NCI-H128 (cell line): Measurements from ENCODE around the gene SORCS2.

Source experiments
- DNase-seq: peaks from one replicate; lab custom pipeline; 2025; ENCODE audit not compliant: unreplicated experiment; lab: John Stamatoyannopoulos, UW

SORCS2 gene

DNA sequence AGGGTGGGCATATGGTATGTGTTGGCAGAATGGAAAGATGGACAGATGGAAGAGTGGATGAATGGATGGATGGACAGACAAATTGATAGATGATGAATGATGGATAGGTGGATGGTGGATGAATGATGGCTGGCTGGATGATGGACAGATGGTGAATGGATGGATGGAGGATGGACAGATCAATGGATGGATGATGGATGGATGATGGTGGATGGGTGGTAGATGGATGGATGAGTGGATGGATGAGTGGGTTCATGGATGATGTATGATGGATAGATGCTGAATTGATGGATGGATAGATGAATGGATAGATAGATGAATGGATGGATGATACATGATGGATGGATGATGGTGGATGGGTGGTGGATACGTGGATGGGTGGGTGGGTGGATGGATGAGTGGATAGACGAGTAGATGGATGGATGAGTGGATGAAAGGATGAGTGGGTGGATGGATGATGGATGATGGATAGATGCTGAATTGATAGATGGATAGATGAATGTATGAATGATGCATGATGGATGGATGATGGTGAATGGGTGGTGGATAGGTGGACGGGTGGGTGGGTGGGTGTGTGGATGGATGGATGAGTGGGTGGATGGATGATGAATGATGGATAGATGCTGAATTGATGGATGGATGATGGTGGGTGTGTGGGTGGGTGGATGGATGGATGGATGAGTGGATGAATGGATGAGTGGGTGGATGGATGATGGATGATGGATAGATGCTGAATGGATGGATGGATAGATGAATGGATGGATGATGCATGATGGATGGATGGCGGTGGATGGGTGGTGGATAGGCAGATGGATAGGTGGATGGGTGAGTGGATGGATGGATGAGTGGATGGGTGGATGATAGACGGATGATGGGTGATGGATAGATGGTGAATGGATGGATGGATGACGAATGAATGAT lies 497.7 kb downstream of the SORCS2 start:
- DNase-seq, result no peak

DNA sequence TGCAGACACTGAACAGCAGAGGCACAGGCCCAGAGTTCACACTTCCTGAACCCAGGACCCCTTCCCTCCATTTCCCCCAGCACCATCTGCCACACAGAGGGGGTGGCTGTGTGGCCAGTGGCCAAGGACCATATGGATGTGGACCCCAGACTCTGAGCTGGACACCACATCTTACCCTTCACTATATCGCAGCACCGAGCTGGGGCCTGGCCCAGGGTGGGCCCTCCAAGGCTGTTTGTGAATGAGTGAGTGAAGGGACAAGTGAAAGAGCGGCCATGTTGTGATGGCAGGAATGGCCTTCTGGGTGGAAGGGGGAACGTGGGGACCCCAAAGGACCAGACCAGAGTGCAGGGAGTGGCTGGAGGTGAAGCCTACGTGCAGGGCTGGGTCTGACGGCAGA lies 498.7 kb downstream of the SORCS2 start:
- no peak for DNase-seq

DNA sequence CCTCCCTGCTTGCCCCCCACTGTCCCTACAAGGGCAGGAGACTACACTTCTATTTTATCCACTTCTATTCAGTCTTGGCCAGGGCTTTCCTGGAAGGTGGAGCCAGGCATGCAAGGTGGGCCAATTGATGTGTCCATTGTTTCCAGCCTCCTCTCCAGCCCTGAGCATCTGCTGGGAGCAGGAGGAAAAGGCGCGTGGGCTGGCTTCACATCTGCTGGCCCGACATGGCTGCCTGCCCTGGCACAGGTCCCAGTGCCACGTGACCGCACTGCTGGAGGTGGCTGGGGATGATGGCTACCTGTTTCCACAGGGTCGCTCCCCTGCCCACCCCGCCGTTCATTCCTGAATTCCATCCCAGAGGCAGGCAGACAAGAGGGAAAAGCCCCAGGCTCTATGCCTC lies 499.6 kb downstream of the SORCS2 start:
- DNase-seq, result no peak

DNA sequence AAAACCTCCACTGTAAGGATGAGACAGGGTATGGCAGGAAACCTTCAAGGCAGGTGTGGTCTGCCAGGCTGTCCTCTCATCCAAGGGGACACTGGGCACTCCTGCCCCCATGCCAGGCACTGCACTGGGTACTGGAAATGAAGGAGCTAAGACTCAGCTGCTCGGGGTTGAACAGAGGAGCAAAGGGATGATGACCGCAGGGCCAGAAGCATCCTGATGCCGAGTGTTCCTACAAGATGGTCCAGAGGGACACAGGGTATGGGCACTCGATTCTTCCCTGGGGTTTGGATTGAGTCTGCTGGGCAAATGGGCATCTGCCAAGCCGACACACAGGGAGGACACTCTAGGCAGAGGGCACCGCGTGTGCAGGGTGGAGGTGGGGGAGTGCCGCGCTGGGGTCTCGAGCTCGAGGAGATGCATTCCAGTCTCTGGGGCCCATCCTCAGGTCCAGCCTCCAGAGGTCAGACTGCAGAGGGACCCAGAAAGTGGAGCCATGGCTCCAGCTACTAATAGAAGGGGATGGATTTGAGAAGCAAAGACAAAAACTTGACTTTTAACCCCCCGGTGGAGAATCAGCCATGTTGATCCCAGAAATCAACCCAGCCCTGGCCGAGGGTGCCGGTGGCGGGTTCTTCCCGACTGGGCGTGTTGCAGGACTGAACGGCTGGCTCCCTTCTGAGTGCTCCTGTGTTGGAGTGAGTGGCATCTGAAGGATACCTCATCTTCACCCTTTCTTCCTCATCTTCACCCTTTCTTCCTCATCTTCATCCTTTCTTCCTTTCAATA lies 500.3 kb downstream of the SORCS2 start:
- DNase-seq, result no peak

DNA sequence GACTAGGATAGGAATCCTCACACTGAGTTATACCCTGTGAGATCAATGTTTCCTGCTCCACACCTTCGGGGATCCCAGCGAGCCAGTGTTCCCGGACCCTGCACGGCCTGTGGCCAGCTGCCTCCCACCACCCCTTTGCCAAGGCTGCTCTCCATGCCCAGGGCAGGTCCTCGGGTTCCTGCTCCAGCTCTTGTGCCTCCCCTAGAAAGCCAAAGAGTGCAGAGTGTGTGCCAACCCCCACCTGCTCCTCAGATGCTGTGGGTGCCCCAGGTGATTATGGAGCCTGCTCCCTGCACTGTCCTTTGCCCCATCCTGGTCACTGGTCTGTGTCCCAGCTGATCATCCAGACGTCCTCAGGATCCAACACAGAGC lies 500.9 kb downstream of the SORCS2 start:
- DNase-seq, result no peak

DNA sequence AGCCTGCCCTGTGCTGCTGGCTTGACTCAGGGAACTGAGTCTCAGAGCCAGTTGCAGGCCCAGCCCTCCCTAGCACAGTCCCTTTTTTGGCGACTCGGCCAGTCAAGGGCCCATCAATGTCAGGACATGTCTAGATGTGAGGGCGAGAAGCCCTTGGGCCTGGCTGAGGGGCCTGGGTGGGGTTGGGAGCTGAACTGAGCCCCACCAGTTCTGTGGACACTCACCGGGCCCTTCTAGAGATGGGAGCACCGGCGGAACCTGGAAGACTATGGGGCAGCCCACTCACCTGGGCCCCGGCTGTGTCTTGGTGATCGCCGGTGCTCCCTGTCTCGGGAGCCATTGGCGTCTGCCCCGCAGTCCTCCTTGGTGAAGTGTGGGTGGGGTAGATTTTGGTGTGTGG lies 501.4 kb downstream of the SORCS2 start:
- no peak for DNase-seq

DNA sequence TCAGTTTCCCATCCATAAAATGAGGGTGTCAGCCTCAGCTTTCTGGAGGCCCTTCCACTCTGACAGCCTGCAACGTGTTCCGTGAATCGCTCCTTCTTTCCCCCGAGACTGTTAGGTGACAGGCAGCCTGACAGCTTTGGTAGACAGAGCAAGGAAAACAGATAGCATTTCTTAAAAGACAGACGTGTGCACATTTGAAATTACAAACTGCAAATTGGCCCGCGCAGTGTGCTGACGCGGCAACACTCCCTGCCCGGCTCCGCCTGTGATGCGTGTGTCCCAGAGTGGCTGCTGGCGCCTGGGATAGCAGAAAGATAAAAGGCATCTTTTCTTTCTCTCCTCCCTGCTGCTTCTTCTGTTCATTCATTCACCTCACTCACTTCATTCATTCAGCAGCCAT lies 502.0 kb downstream of the SORCS2 start:
- DNase-seq, result no peak

DNA sequence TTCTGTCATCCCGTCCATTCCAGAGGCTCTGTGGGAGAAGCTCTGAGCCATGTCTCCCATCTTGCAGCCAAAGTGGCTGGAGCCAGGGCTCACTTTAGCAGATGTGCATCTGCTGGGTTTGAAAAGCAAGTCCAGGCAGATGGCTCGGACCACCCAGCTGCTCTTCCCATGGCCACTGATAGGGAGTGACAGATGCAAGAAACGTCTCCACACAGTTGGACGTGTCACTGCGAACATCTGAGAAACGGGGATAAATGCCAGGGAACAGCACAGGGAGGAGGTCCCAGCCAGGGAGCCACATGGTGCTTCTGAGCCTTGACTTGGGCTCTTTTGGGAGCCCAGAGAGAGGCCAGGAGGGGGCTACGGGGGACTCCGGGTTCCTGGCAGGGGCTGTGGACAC lies 505.0 kb downstream of the SORCS2 start:
- no peak for DNase-seq

DNA sequence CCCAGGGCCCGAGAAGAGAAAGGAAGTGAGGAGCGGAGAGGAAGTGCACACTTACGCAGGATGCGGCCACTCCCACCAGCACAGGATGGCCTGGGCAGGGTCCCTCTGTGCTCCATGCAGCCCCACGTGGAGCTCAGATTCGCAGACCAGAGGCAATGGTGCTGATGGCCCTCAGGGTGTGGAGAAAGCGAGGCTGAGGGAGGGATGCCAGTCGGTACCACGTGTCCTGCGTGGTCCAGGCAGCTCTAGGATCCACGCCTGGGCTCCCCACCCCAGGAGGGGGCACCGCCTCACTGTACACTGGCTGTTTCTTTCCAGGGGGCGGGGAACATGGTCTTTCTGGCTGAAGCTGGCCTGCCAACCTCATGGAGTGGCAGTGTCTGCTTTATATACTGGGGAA lies 505.5 kb downstream of the SORCS2 start:
- no peak for DNase-seq

DNA sequence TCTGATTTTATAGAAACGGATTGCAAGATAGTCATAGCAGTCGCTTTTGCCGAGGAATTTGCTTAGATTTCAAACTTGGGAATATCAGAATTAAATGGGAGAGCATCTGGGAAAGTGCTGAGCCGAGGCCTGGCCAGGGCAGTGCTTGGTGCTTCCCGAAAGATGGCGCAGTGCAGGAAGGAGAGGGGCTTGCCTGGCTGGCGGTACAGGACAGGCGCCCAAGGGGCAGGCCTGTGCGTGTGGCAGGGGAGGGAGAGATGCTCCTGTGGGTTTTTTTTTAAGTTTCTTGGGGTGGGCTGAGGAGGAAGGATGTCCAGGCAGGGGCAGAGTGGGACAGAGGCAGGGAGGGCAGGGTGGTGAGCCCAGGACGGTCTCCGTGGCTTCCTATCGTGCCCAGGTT lies 506.2 kb downstream of the SORCS2 start:
- no peak for DNase-seq

DNA sequence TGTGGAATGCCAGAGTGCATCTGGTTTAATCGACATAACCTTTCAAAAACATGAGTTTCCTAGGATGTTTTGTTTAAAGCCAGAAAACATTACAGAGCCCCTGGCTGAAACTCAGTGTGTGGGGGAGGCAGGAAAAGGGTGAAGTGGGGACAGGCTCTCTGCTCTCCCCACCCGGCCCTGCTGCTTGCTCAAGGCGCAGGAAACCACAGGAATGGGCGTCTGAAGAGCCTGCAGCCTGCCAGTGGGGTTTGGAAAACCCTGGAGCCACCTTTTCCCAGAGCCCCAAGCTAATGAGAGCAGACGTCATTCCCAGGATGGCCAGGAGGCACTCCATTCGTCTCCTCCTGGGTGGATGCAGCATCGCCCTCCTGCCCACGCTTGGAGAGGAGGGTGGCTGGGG lies 506.7 kb downstream of the SORCS2 start:
- DNase-seq, result no peak

DNA sequence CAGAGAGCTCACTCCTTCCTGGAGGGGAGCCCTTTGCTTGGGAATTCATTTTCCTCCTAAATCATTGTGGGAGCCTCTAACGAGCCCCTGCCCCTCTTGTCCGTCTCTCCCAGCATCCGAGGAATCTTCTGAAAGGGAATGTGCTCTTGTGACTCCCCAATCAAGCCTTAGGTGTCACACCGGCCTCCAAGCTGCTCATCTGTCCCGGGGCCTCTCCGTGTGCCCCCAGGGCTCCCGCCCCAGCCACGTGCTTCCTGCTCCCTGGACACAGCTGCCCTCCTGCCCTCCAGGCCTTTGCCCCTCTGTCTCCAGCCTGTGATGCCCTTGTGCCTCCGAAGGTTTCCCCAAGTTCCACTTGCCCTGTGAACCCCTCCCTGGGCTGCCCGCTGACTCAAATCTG lies 507.5 kb downstream of the SORCS2 start:
- no peak for DNase-seq

DNA sequence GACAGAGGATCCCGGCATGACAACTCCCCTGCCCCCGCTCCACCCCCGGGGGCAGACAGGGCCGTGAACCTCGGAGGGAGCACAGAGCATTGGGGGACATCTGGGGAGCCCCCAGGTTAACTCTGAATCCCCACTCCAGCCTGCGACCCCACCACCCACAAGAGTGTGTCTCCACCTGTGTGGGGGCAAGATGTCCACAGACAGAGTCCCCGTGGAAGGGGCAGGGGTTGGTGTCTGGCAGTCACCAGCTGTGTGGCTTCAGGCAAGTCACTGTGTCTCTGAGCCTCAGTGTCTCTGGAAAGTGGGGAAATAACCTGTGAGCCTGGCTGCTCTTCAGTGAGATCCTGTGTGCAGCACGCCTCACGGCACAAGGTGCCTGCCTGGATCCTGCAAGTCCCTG lies 508.3 kb downstream of the SORCS2 start:
- DNase-seq, result no peak

DNA sequence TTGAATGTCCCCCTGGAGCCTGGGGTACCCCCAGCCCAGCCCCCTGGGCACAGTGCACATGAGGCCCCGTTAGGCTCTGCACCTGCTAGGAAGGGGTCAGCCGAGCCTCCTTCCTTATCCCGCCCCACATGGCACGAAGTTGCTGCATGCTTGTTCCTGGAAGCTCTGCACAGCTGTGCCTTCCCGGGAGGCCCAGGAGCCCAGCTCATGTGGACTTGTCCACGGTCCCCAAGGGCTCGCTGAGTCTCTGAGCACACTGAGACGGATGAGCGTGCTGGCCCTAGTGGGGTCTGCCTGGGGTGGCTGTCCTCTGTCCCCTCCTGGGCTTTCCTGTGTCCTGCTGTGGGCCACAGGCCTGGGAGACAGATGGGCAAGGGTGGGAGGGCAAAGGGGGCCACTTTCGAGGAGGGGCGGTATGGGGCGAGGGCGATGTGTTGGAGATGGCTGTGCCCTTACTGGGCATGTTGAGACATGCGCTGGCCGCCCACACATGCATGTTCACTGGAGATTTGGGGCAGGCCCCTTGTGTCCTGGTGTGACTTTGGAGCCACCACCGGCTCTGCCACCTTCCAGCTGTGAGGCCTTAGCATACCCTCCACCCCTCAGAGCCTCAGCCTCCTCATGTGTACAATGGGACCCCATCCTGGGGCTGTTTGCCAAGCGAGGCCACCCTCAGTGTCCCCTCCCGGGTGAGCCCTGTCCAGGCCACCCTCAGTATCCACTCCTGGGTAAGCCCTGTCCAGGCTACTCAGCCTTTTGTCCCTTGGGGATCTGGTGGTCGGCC lies 509.7 kb downstream of the SORCS2 start:
- DNase-seq, result no peak

DNA sequence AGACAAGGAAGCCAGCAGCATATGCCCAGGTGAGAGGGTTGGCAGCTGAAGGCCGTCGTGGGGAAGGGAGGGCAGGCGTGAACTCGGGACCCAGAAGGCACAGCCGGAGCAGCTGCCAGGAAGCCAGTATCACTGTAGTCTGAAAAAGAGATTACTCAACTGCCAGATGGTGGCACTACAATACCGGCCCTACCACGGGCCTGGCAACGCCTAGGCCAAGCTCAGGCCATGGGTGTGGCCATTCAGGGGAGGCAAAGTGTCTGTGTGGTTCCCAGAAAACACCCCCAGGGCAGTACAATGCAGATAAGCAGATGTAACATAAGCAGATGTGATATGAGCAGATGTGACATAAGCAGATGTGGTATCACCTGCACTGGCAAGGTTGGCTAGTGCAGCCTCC lies 511.4 kb downstream of the SORCS2 start:
- no peak for DNase-seq

DNA sequence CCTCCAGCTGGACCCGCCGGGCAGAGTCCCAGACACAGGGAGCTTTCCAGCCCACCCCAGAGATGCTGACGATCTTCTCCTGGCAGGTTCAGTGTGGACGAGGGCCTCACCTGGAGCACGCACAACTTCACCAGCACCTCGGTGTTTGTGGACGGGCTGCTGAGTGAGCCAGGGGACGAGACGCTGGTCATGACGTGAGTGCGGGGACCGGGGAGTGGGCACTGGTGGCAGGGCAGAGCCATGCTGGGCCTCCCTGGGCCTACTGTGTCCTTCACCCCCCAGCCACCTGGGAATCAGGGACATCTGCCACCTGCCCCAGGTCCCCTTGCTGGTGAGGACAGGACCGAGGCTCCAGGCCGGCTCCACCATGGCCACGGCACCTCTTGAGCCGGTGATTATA lies 511.8 kb downstream of the SORCS2 start:
- no peak for DNase-seq

DNA sequence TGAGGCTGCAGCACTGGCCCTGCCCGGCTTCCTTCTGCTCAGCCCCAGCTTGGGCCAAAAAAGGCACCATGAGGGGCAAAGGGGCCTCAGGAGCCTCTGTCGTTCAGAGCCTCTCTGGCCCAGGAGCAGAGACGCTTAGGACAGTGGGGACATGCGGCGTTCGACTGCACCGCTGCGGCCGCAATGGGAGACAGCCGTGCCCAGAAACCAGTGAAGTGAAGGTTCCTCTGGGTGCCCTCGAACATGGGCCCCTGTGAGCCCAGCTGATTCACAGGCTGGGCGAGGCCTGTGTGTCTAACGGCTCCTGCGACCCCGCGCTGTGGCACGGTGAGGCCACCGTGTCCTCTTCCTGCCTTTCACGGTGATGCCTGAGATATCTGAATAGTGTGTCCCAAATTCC lies 512.3 kb downstream of the SORCS2 start:
- no peak for DNase-seq

DNA sequence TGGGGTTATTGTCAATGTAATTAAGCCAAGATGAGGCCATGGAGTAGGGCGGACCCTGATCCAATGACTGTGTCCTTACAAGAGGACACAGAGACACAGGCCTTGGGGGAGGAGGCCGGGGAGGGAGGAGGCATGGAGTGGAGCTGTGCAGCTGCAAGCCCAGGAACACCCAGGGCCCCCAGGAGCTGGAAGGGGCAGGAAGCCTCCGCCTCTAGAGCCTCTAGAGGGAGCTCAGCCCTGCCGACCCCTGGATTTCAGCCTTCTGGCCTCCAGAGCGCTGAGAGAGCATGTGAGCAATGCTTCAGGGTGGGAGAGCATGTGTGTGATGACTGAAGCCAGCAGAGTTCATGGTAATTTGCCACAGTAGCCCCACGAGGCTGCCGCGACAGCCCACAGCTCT lies 512.7 kb downstream of the SORCS2 start:
- no peak for DNase-seq

DNA sequence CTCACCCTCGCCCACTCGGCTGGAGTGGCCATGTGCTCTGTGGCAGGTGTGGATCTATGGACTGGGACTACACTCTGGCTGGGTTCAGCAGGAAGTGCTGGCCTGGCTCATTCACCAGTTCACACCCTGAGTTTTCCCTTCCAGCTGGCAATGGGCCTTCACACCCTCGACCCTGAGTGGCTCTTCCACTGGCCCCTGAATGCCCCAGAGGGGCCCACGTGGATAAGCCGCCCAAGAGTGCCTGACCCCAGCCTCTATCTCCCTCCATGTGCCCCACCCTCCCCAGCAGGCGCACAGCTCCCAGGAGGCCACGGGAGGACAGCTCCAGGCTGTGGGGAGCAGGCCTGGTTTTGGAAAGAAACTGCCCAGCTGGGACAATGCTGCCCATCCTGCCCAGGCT lies 513.3 kb downstream of the SORCS2 start:
- DNase-seq, result no peak

DNA sequence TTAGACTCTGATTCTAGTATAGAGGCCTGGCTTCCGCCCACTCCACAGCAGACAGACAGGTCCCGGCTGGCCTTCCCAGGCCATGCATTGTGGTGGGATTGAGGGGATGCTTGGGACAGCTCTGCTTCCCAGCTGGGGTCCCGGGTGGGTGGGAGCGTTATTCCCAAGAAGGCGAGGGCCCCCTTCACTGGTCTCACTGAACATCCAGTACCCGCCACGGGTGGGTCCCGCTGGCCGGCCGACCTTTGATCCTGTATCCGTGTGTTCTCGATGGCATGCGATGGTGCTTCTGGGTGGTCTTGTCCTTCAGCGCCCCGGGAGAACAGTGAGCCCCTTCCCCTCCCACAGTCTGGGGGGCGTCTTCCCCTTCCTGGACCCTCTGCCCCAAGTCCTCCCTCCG lies 515.9 kb downstream of the SORCS2 start:
- no peak for DNase-seq

DNA sequence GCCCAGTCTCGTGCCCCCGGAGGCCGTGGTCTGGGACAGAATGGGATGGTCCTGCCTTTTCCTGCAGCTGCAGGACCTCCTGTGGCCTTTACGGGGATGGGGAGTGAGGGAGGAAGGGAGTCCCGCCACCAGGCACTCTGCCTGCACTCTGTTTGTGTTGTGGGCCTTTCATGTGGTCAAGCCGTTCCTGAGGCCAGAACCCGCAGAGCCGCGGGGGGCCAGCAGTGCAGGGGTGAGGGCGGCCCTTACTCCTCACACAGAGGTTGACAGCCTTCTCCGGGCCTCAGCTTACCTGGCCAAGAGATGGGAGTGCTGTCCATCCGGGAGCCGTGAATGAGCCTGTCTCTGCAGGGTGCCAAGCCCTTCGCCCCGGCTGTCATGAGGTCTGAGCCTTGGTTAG lies 516.6 kb downstream of the SORCS2 start:
- no peak for DNase-seq

DNA sequence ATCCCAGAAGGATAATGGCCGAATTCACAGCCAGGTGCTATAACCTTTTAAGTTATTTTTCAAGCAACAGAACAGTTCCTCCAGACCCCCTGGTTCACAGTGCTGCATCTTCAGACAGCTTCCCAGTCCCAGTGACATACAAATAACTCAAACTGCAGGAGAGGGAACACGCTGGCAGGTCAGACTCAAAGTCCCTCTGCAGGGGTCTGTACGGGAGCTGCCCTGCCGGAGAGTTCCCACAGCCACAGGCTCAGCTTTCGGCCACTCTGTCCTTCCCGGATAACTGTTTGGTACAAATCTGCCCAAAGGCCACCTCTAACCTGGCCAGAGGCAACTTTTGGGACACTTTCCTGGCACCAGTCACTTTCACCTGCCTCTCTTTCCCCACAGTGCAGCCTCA lies 517.1 kb downstream of the SORCS2 start:
- no peak for DNase-seq
